ENCODE measurements around the gene MREG. TPM values are rescaled to one million over a fixed set of nuclear protein-coding genes. Genes with fewer than 3 reads are reported as not detected.
A peak's percentile ranks its signal among the peaks of the same experiment; 100 is the strongest.
"Not testable (repeated sequence)": the region's sequence is repeated elsewhere in the genome, so short reads cannot be mapped to it uniquely, and the experiment has no call there.

The MREG gene
- total and polyA plus RNA-seq, 7 donors: 0.99 to 8.8 (median 1.5) TPM

GRCh38 chr2:215933151-215933550 lies 80.2 kb downstream of the MREG start:
- H3K27me3 ChIP-seq: no peaks in the 10 kb centered on the region
- H3K27ac ChIP-seq: no peak overlapping the region
- TF ChIP-seq POLR2AphosphoS5 (IDR thresholded peaks at IDR 0.05) (no peak), CTCF (IDR thresholded peaks at IDR 0.05) (no peak), POLR2A (IDR thresholded peaks at IDR 0.05) (no peak), EP300 (IDR thresholded peaks at IDR 0.05) (no peak)
- DNase-seq: no peak
- H3K4me3 ChIP-seq: no peak overlapping the region
- H3K4me1 ChIP-seq: no peaks in the 10 kb centered on the region
- intact Hi-C loops (cut with DNase I): loop anchor here (10.0 kb wide), 1 partner anchor 618 kb away; the partner anchor contains the start of gene ATIC
- no peaks in the 10 kb centered on the region for H3K36me3 ChIP-seq
- WGBS, 2 donors: 83 to 85% methylated on average over 3 of the region's 3 CpGs
- H3K9me3 ChIP-seq: no peaks in the 10 kb centered on the region

- 9 to 11% methylated on average over 8 of the region's 8 CpGs for WGBS, 2 donors
- no peak overlapping the region for H3K4me3 ChIP-seq
- no peaks in the 10 kb centered on the region for H3K4me1 ChIP-seq
- H3K27me3 ChIP-seq: no peaks in the 10 kb centered on the region
- H3K9me3 ChIP-seq: no peaks in the 10 kb centered on the region
- peak; percentile 80 for DNase-seq
- no peak overlapping the region for H3K27ac ChIP-seq
- peak; percentile 72 to 95 (median 84) for TF ChIP-seq CTCF (IDR thresholded peaks at IDR 0.05)
- TF ChIP-seq POLR2AphosphoS5 (IDR thresholded peaks at IDR 0.05): no peak
- intact Hi-C loops (cut with DNase I): loop anchor here (10.0 kb wide), 1 partner anchor 617 kb away; the partner anchor contains the start of gene ATIC
- no peaks in the 10 kb centered on the region for H3K36me3 ChIP-seq
Measured at GRCh38 chr2:215931256-215931903, 82.0 kb downstream of the MREG start.

GRCh38 chr2:215930505-215931253 lies 82.7 kb downstream of the MREG start:
- Histone ChIP-seq H3K27ac (no peak overlapping the region), H3K4me3 (no peak overlapping the region), H3K4me1 (no peaks in the 10 kb centered on the region), H3K36me3 (no peaks in the 10 kb centered on the region), H3K9me3 (no peaks in the 10 kb centered on the region), H3K27me3 (no peaks in the 10 kb centered on the region)
- DNase-seq: no peak
- WGBS, 2 donors: 78 to 85% methylated on average over 8 of the region's 8 CpGs
- intact Hi-C loops (cut with DNase I): loop anchor here (10.0 kb wide), 1 partner anchor 616 kb away; the partner anchor contains the start of gene ATIC
- no peak for TF ChIP-seq POLR2A (IDR thresholded peaks at IDR 0.05)

- Histone ChIP-seq H3K36me3 (no peaks in the 10 kb centered on the region), H3K27me3 (no peaks in the 10 kb centered on the region), H3K4me3 (no peak overlapping the region), H3K27ac (no peak overlapping the region), H3K4me1 (no peaks in the 10 kb centered on the region), H3K9me3 (no peaks in the 10 kb centered on the region)
- no peak for DNase-seq
- WGBS, 2 donors: 90 to 91% methylated on average over 6 of the region's 6 CpGs
- TF ChIP-seq POLR2A (IDR thresholded peaks at IDR 0.05) (no peak), CTCF (IDR thresholded peaks at IDR 0.05) (no peak), EP300 (IDR thresholded peaks at IDR 0.05) (no peak), POLR2AphosphoS5 (IDR thresholded peaks at IDR 0.05) (no peak)
- intact Hi-C loops (cut with DNase I): loop anchor here (10.0 kb wide), 1 partner anchor 615 kb away; the partner anchor contains the start of gene ATIC
Measured at GRCh38 chr2:215929602-215930335, 83.6 kb downstream of the MREG start.

- intact Hi-C loops (cut with DNase I): no loop called here
- H3K27me3 ChIP-seq: no peaks in the 10 kb centered on the region
- WGBS, 2 donors: 86 to 89% methylated on average over 11 of the region's 11 CpGs
Measured at GRCh38 chr2:215928086-215928485, 85.3 kb downstream of the MREG start.

GRCh38 chr2:215926992-215927391 lies 86.4 kb downstream of the MREG start:
- H3K4me1 ChIP-seq; intact Hi-C loops (cut with DNase I); H3K9me3 ChIP-seq; DNase-seq; H3K4me3 ChIP-seq; H3K36me3 ChIP-seq; H3K27me3 ChIP-seq; H3K27ac ChIP-seq: not testable (repeated sequence)
- WGBS, 2 donors: 89 to 93% methylated on average over 6 of the region's 6 CpGs

More at GRCh38 chr2:215928086-215928485, 85.3 kb downstream of the MREG start:
- no peaks in the 10 kb centered on the region for H3K4me1 ChIP-seq
- no peaks in the 10 kb centered on the region for H3K36me3 ChIP-seq
- DNase-seq: no peak
- H3K4me3 ChIP-seq: no peak overlapping the region
- H3K27ac ChIP-seq: no peak overlapping the region
- no peak for TF ChIP-seq CTCF (IDR thresholded peaks at IDR 0.05)
- TF ChIP-seq EP300 (IDR thresholded peaks at IDR 0.05): no peak
- TF ChIP-seq POLR2A (IDR thresholded peaks at IDR 0.05): no peak
- TF ChIP-seq POLR2AphosphoS5 (IDR thresholded peaks at IDR 0.05): no peak
- no peaks in the 10 kb centered on the region for H3K9me3 ChIP-seq

Measured in sigmoid colon (tissue), 7 donors.